Activated B cell treated with CpG ODN at 0.5 μM for 24 hours (primary cell): ENCODE measurements around the gene GNG12. TPM values are rescaled to one million over a fixed set of nuclear protein-coding genes. Genes with fewer than 3 reads are reported as not detected.

Experiments used
- ATAC-seq: fragments of 200-7000 bp; cut with Tn5 transposase; one replicate; pipeline ENCODE4 v1.10.0; 2021; ENCODE audit warnings: low read depth, mild to moderate bottlenecking, moderate library complexity
- CTCF ChIA-PET: fragments of 350-600 bp; sonication (Branson Sonifier 250); formaldehyde crosslinking; loops from one replicate; lab custom pipeline; 2021; ENCODE audit warnings: antibody characterized with exemption; lab: Charles Lee
- POLR2A ChIA-PET: fragments of 350-600 bp; sonication (Branson Sonifier 250); formaldehyde crosslinking; loops from one replicate; lab custom pipeline; 2021; ENCODE audit warnings: antibody characterized with exemption; lab: Charles Lee
- DNase-seq: peaks from one replicate; pipeline ENCODE4 v3.0.0; 2022
- H3K27ac Mint-ChIP-seq: one replicate; pipeline ENCODE4 v1.8.0; 2020; ENCODE audit warnings: mixed read lengths
- H3K27me3 Mint-ChIP-seq: one replicate; pipeline ENCODE4 v1.8.0; 2021; ENCODE audit warnings: mixed read lengths
- H3K36me3 Mint-ChIP-seq: one replicate; pipeline ENCODE4 v1.8.0; 2021; ENCODE audit warnings: low read depth, mixed read lengths
- H3K4me1 Mint-ChIP-seq: one replicate; pipeline ENCODE4 v1.8.0; 2021; ENCODE audit warnings: mixed read lengths
- H3K4me3 Mint-ChIP-seq: one replicate; pipeline ENCODE4 v1.8.0; 2020; ENCODE audit warnings: mild to moderate bottlenecking, mixed read lengths
- H3K9me3 Mint-ChIP-seq: one replicate; pipeline ENCODE4 v1.8.0; 2020; ENCODE audit warnings: mixed read lengths
- CTCF ChIP-seq: fragments of 200-600 bp; IDR thresholded peaks from one replicate; pipeline ENCODE4 v1.8.0; 2022; ENCODE audit warnings: antibody characterized with exemption, mild to moderate bottlenecking
- intact Hi-C: fragments of 100-400 bp; cut with micrococcal nuclease; formaldehyde crosslinking; loops from one replicate; pipeline ENCODE4 v1.15.1; 2024
- total RNA-seq: library from RNA; stranded (reverse); gene quantifications from 2 replicates; pipeline ENCODE4 v1.2.3, GENCODE V29; 2022

The GNG12 gene
- total RNA-seq, 1 donor from 2014 or later: not detected

GRCh38 chr1:67831850-67832513 is 1.3 kb downstream of the GNG12 start:
- Mint-ChIP-seq H3K36me3 (no peaks in the 10 kb centered on the region), H3K4me3 (peak overlapping the region; percentile 63), H3K27me3 (peaks cover 47% of the 10 kb centered on the region), H3K4me1 (peaks cover 16% of the 10 kb centered on the region), H3K27ac (no peak overlapping the region), H3K9me3 (no peaks in the 10 kb centered on the region)
- intact Hi-C loops: no loop called here
- POLR2A ChIA-PET: no interaction called here
- ATAC-seq: peak; percentile 21
- no peak for DNase-seq
- TF ChIP-seq CTCF: no peak
- CTCF ChIA-PET: no interaction called here

- Mint-ChIP-seq H3K9me3 (no peaks in the 10 kb centered on the region), H3K4me3 (peak overlapping the region; percentile 63), H3K27me3 (peaks cover 41% of the 10 kb centered on the region), H3K4me1 (peaks cover 16% of the 10 kb centered on the region), H3K27ac (no peak overlapping the region), H3K36me3 (no peaks in the 10 kb centered on the region)
- POLR2A ChIA-PET: no interaction called here
- intact Hi-C loops: no loop called here
- no peak for TF ChIP-seq CTCF
- DNase-seq (no peak), ATAC-seq (no peak)
- CTCF ChIA-PET: no interaction called here
Observed at GRCh38 chr1:67830928-67831830, 2.1 kb downstream of the GNG12 start.

GRCh38 chr1:67830226-67830625 is 3.0 kb downstream of the GNG12 start:
- ATAC-seq (no peak), DNase-seq (no peak)
- Mint-ChIP-seq H3K9me3 (no peaks in the 10 kb centered on the region), H3K27me3 (peaks cover 40% of the 10 kb centered on the region), H3K4me1 (peaks cover 16% of the 10 kb centered on the region), H3K27ac (no peak overlapping the region), H3K36me3 (no peaks in the 10 kb centered on the region), H3K4me3 (no peak overlapping the region)
- intact Hi-C loops: no loop called here
- ChIA-PET POLR2A (no interaction called here), CTCF (no interaction called here)
- TF ChIP-seq CTCF: no peak

- peaks cover 13% of the 10 kb centered on the region for H3K4me1 Mint-ChIP-seq
- no peaks in the 10 kb centered on the region for H3K9me3 Mint-ChIP-seq
- no peak overlapping the region for H3K27ac Mint-ChIP-seq
- no peak for TF ChIP-seq CTCF
- no peak for DNase-seq
- ChIA-PET CTCF (no interaction called here), POLR2A (no interaction called here)
- ATAC-seq: no peak
- H3K36me3 Mint-ChIP-seq: no peaks in the 10 kb centered on the region
- intact Hi-C loops: no loop called here
- no peak overlapping the region for H3K4me3 Mint-ChIP-seq
- peaks cover 33% of the 10 kb centered on the region for H3K27me3 Mint-ChIP-seq
Observed at GRCh38 chr1:67827688-67828087, 5.6 kb downstream of the GNG12 start.

GRCh38 chr1:67825591-67825990 is 7.7 kb downstream of the GNG12 start:
- no peak overlapping the region for H3K4me3 Mint-ChIP-seq
- CTCF ChIA-PET: no interaction called here
- POLR2A ChIA-PET: no interaction called here
- ATAC-seq: no peak
- intact Hi-C loops: no loop called here
- H3K4me1 Mint-ChIP-seq: no peaks in the 10 kb centered on the region
- H3K36me3 Mint-ChIP-seq: no peaks in the 10 kb centered on the region
- peaks cover 18% of the 10 kb centered on the region for H3K27me3 Mint-ChIP-seq
- TF ChIP-seq CTCF: no peak
- H3K27ac Mint-ChIP-seq: no peak overlapping the region
- DNase-seq: no peak
- H3K9me3 Mint-ChIP-seq: no peaks in the 10 kb centered on the region
